HG03342 (cell line): ENCODE results near the gene KPNA2.
A peak's percentile ranks its signal among the peaks of the same experiment; 100 is the strongest.
"Not testable (repeated sequence)": the region's sequence is repeated elsewhere in the genome, so short reads cannot be mapped to it uniquely, and the experiment has no call there.

Source experiments
- ATAC-seq: cut with Tn5 transposase; IDR thresholded peaks from one replicate; pipeline ENCODE4 v1.9.1; 2021; ENCODE audit warnings: mild to moderate bottlenecking, moderate library complexity; ENCODE audit not compliant: unreplicated experiment

Gene KPNA2

DNA sequence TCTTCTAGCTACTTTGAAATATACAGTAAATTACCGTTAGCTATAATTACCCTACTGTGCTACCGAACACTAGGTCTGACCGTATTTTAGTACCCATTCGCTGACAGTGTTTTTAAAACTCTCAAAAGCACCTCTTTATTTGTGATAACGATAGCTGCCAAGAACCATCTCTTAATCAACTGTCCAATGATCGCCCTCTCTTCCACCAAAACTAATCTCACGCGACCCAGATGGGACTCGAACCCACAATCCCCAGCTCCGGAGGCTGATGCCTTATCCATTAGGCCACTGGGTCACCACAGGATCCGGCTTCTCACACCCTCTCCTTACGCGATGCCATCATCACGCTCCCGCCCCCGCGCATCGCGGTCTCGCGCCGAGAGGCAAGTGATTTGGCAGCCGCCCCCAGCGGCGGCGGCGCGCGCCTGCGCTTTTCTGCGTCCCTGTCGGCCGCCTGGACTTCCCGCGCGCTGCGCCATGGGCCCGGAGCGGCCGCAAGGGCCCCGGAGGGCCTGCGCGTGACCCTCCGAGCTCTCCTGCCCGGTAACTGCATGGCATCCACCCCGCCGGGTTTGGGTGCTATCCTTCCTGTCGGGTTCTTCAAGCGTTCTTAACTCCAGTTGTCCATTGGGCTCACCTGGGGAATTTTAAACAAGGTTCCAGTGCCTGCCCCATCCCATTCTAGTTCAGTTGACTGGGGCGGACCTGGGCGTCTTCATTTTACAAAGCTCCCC is 15.7 kb upstream of the KPNA2 start:
- ATAC-seq: peak; percentile 86

GRCh38 chr17:68020409-68020756 is 15.2 kb upstream of the KPNA2 start:
- ATAC-seq: no peak

DNA sequence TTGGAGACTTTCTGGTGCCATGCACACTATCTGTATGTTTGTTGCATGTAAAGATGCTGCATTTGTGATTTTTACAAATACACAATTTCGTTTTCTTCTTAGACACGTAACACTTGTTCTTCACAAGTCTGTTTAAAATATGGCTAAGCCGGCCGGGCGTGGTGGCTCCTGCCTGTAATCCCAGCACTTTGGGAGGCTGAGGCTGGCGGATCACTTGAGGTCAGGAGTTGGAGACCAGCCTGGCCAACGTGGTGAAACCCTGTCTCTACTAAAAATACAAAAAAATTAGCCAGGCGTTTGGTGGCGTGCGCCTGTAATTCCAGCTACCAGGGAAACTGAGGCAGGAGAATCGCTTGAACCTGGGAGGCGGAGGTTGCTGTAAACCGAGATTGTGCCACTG is 14.7 kb upstream of the KPNA2 start:
- not testable (repeated sequence) for ATAC-seq

DNA sequence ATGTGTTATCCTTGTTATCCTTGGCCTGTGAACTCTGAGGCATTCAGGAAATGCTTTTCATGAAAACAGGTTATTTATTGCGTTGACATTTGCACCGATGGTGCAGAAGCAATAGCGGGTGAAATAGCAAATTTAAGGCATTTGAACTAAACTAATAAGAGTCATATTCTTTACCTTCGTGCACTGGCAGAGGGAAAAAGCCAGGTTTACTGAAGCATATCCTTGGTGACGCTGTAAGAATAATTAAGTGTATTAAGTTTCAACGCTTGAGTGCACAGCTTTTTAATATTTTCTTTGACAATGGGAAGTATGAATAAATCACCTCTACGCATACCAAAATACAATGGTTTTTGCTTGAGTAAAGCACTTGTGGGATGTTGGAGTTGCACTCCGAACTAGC is 13.6 kb upstream of the KPNA2 start:
- no peak for ATAC-seq

DNA sequence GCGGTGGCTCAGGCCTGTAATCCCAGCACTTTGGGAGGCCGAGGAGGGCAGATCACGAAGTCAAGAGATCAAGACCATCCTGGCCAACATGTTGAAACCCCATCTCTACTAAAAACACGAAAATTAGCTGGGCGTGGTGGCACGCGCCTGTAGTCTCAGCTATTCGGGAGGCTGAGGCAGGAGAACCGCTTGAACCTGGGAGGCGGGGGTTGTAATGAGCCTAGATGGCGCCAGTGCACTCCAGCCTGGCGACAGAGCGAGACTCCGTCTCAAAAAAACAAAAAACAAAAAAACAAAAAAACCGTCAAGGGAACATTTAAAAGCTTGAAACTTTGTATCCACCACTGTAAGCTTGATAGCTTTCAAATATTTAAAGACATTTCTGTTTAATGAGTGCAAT is 13.0 kb upstream of the KPNA2 start:
- ATAC-seq: not testable (repeated sequence)

GRCh38 chr17:68029512-68030215 is 5.9 kb upstream of the KPNA2 start:
- no peak for ATAC-seq

DNA sequence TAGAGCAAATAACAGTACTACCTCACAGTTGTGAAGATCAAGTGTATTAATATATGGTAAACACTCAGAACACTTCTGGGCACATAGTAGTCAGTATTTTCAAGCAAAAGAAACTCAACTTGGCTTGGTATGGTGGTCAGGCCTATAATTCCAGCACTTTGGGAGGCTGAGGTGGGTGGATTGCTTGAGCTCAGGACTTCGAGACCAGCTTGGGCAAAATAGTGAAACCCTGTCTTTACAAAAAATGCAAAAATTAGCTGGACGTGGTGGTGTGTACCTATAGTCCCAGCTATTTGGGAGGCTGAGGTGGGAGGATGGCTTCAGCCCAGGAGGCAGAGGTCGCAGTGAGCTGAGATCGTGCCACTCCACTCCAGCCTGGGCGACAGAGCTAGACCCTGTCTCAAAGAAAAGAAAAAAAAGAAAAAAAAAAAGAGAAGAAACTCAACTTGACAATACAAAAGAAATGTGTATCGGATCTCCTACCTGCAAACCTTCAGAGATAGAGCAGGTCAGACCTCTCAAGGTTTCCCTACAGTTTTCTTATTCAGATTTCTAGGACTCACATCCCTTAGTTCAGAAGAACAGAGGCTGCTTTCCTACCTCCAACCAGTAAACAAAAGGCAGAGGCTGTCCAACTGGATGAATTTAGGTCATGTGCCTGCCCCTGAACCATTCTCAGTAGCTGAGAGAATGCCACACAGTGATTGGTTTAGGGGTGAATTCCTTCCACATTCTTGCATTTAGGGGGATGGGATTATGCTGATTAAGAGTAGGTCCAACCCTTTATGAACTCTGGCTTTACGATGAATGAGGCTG is 1.7 kb upstream of the KPNA2 start:
- ATAC-seq: no peak

GRCh38 chr17:68034452-68034776 is 1.1 kb upstream of the KPNA2 start:
- ATAC-seq: no peak

- peak; percentile 90 for ATAC-seq
Observed at GRCh38 chr17:68035131-68035522, 408 bp upstream of the KPNA2 start.

- ATAC-seq: no peak
Observed at GRCh38 chr17:68036304-68037147, 991 bp downstream of the KPNA2 start.

GRCh38 chr17:68047153-68047846 is 11.8 kb downstream of the KPNA2 start:
- no peak for ATAC-seq

DNA sequence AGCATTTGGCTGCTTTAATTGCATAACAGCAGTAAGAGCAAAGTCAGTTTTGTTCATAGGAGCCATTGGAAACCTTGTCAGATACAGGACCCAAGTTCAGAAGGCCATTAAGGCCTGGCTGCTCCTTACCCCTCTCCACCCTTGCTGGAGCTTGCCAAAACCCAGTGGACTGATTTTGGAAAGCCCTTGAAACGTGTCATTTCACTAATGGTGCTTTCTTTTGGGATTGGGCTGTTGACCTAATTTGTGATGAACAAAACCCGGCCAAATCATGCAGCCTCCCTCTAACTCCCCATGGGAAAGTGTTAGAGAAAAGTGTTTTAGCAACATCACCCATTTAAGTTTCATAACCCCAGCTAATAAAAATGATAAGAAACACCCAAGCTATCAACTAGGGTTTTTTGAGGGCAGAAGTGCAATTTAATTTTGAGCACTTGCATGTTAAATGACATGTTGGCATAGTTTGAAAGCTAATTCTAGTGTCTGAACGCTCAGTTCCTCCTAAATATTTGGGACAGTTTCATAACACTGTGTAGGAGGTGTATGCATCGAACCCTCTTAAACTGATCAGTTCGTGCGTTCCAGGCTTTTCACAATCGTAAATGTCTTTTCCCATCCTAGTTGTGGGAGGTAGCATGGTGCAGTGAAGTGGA is 12.5 kb downstream of the KPNA2 start:
- ATAC-seq: not testable (repeated sequence)

DNA sequence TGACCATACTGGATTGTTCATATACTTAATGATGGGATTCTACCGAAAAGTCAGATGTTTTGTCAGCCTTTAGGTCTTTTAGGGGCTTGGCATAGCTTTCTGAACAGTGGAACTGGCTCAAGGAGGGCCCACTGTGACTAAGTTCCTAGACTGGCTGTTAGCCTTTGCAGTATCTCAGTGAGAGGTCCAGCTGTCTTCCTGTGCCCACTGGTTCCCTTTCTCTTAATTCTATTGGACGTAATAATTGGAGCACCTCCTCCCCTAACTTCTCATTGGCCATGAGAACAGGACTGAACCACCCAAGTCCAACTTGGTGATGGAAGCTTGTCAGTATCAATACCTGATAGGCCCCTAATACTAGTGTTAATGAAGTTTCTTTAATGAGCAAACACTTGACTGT is 13.5 kb downstream of the KPNA2 start:
- no peak for ATAC-seq

DNA sequence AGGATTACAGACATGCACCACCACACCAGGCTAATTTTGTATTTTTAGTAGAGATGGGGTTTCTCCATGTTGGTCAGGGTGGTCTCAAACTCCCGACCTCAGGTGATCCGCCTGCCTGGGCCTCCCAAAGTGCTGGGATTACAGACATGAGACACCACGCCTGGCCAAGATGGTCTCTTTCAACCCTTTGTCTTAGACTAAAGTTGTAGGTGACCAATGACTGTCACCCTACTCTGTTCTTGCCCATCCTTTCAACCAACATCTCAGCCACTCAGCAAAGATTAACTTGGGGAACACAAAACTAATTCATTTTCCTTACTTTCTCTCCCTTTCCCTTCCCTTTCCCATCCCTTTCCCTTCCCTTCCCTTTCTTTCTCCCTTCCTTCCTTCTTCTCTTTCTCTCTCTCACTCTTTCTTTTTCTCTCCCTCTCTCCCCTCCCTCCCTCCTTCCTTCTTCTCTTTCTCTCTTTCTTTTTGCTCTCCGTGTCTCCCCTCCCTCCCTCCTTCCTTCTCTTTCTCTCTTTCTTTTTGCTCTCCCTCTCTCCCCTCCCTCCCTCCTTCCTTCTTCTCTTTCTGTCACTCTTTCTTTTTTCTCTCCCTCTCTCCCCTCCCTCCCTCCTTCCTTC is 14.4 kb downstream of the KPNA2 start:
- ATAC-seq: not testable (repeated sequence)

DNA sequence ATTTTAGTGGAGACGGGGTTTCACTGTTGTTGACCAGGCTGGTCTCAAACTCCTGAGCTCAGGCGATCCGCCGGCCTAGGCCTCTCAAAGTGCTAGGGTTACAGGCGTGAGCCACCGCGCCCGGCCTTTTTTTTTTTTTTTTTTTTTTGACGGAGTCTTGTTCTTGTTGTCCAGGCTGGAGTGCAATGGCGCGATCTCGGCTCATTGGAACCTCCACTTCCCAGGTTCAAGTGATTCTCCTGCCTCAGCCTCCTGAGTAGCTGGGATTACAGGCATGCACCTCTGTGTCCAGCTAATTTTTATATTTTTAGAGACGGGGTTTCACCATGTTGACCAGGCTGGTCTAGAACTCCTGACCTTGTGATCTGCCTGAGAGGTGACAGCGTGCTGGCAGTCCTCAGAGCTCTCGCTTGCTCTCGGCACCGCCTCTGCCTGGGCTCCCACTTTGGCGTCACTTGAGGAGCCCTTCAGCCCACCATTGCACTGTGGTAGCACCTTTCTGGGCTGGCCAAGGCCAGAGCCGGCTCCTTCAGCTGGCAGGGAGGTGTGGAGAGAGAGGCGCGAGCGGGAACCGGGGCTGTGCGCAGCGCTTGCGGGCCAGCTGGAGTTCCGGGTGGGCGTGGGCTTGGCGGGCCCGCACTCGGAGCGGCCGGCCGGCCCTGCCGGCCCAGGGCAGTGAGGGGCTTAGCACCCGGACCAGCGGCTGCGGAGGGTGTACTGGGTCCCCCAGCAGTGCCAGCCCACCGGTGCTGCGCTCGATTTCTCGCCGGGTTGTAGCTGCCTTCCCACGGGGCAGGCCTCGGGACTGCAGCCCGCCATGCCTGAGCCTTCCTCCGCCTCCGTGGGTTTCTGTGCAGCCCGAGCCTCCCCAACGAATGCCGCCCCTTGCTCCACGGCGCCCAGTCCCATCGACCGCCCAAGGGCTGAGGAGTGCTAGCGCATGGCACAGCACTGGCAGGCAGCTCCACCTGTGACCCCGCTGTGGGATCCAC is 16.1 kb downstream of the KPNA2 start:
- ATAC-seq: not testable (repeated sequence)

GRCh38 chr17:68052810-68053209 is 17.3 kb downstream of the KPNA2 start:
- ATAC-seq: no peak

DNA sequence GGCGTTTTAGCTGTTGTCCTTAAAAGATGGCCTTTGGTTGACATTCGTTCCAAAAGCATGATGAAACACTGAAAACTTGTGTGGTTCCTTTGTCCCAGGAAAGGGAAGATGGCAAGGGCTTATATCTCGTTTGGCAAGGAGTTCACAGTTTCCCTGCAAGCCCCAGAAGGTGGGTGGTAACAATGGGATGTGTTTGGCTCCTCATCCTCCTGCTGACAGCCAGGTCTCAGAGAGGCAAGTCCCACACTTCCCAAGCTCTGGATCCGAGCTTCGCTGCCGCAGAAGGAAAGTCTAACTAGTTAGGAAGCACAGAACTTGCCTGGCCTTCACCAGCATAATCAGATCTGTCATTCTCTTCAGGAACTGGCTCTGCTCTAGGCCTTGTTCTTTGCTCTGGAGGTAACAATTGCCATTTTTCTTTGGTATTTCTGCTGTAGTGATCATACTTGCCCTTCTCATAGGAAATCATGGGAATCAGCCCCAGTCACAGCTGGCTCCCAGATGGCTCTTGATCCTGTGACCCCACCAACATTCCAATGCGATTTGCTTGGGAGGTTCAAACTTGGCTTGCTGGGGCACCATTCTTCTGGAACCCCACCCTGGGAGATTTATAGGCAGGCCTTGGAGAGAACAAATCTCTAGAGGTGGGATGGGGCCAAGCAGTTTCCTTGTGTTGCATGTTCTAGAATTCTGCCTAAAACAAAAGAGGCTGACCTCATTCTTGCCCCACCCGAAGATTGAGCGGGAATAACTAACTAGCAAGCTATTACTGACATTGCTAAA is 17.9 kb downstream of the KPNA2 start:
- ATAC-seq: no peak
